ENCODE results near the gene RBM47.
"Not testable (repeated sequence)": the region's sequence is repeated elsewhere in the genome, so short reads cannot be mapped to it uniquely, and the experiment has no call there.

Gene RBM47

GRCh38 chr4:40403081-40403480 lies 226.6 kb downstream of the RBM47 start:
- no peak for DNase-seq

DNA sequence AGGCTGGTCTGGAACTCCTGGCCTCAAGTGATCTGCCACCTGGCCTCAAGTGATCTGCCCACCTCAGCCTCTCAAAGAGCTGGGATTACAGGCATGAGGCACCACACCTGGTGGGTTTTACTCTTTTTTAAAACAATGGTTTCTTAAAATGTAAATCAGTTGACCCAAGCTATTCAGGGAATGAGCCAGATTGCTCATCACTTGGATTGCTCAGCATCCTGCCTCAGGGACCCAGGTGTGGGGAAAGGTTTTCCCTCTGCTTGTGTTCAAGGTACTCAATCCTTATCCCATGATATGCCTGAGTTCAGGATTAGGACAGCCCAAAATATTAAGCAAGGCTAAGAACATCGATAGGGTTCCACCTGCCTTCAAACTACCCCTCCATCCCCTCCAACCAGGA lies 227.1 kb downstream of the RBM47 start:
- DNase-seq = no peak

DNA sequence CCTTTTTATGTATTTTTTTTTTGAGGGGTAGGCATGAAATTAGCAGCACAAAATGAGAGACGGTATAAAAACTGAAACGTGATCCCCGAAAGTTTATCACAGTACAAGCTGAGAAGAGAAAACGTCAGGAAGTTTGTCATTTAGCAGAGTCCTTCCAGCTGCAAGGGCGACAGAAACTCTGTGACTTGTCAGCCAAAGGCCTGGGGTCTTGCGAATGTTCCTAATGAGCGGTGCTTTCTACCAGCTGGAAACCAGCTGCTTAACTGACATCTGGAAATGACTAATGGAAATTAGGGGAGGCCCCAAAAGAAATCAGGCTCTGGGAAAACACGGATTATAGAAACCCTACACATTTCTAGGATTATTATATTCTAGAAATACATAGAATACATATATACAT lies 228.0 kb downstream of the RBM47 start:
- DNase-seq = no peak

DNA sequence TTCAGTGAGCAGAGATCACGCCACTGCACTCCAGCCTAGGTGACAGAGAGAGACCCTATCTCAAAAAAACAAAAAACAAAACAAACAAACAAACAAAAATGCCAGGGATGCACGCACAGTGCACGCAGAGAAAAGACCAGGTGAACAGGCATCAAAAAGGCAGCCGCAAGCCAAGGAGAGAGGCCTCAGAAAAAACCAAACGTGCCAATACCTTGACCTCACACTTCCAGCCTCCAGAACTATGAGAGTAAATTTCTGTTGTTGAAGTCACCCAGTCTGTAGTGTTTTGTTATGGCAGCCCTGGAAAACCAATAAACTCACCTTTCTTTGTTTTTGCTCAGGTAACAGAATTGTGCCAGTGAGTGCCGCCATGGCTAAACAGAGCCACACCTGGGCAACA lies 228.6 kb downstream of the RBM47 start:
- DNase-seq = no peak

GRCh38 chr4:40399578-40399977 lies 230.1 kb downstream of the RBM47 start:
- DNase-seq = no peak

- DNase-seq = no peak
These were observed 233.5 kb downstream of the RBM47 start for GRCh38 chr4:40395908-40396793.

DNA sequence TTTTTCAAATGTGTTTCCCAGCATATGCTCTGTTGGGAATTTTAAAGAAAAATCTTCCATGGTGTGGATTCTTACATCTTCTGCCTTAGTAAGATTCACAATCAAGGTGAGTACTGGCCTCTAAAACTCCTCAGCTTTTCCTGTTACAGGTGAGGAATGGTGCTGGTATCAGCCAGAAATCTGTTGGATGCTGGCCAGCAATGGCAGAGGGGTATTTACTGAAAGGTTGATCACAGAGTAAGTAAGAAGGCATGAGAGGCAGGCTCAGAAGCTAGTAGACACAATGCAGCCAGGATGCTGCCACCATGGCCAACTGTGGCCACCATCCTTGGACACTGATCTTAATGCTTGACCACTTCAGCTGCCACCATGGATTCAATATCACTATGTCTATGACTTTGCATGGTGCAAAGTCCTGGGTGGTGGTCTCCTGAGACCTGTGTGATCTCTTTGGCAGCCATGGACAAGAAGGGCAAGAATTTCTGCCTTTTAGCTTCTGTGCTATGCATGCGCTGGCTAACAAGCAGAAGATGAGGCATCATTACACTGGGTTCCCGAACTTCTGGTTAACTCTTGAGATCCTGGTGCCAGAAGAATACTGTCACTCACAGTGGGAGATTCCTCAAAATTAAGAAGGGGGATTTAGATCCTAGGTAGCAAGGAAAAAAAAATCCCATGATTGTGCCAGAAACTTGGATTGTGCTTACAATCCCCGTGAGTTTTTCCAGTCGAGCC lies 234.3 kb downstream of the RBM47 start:
- DNase-seq = no peak

- DNase-seq = peak in 1 of 2 donors; percentile 30
These were observed 235.4 kb downstream of the RBM47 start for GRCh38 chr4:40394236-40394635.

- not testable (repeated sequence) for DNase-seq
These were observed 237.4 kb downstream of the RBM47 start for GRCh38 chr4:40392241-40392640.

DNA sequence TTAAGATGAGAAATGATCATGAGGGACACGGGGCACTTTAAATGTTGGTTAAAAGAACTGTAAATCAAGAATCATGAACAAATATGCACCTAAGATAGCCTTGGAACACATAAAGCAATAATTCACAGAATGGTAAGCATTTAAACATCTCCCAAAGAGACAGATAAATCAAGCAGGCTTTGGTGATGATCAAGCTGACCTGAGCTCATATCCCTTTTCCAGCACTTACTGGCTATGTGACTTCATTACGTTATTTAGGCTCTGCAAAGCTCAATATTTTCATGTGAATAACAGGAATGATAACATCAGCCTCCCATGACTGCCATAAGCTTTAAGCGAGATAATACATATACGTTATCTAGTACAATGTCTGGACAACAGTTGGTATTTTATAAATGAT lies 239.7 kb downstream of the RBM47 start:
- DNase-seq = no peak

- no peak for DNase-seq
These were observed 241.4 kb downstream of the RBM47 start for GRCh38 chr4:40388239-40388638.

GRCh38 chr4:40380647-40381046 lies 249.0 kb downstream of the RBM47 start:
- DNase-seq = no peak

GRCh38 chr4:40379248-40379647 lies 250.4 kb downstream of the RBM47 start:
- DNase-seq = no peak

GRCh38 chr4:40378619-40379018 lies 251.0 kb downstream of the RBM47 start:
- no peak for DNase-seq

DNA sequence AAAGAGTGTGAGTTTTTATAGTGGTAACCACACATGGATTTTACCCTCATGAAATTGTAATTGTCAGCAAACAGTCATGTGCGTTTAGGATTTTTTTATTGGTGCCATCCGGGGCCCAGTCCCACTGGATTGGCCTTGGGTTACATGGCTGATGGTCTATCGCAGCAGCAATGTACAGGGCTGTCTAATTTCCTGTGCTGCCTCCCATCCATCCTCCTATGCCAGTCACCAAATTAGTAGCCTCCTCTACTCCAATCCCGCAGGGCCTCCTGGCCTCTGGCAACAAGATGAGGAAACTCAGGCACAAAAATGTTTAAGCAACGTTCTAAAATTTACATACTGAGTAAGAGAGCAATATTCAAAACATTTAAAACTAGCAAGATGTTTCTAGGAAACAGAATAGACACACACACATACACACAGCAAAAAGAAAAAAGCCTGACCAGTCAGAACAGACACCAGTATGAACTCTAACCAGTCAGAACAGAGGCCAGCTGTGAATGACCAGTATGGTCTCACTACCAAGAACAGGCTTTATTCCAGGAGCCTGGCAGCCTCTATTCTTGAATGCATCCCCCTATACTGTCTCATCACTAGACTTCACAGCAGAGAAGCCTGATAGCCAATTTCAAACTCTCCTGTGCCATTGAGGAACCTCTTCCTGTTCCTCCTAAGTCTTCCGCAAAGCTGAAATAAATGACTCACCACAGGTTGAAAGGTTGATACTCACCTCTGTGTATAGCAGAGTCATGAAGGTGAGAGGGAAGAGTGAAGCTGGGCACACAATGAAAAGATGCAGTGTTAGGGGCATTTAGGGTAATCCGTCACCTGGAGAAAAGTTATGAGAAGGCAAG lies 251.9 kb downstream of the RBM47 start:
- DNase-seq = no peak

DNA sequence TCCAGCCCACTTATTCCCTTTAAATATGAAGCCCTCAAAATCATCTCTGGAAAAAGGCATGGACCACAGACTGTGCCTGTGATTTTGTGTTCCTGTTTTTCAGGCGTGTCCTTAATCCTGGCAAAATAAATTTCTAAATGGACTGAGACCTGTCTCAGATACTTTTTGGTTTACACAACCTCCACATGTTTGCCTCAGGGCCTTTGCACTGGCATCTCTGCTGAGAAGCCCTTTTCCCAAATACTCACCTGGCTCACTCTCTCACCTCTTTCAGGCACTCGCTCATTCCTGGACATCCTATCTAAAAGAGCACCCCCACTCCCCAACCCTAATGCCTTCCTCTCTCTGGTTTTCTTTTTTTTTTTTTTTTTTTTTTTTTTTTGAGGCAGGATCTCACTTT lies 254.0 kb downstream of the RBM47 start:
- DNase-seq = no peak

DNA sequence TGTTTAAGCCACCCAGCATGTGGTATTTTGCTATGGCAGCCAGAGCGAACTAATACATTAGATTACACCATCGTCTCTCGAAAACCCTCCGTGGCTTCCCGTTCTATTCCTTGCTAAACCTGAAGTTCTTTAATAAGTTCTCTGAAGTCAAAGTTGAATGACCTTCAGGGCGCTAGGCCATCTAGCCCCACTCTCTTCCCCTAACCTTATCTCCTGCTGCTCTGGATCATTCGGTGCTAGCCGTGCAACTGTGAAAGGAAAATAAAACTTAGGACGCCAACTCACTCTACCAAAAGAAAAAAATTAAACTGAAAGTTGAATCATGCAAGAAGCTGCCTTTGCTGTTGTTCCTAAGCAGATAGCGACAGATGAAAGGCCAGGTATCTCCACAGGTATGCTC lies 254.6 kb downstream of the RBM47 start:
- DNase-seq = no peak

- peak; percentile 28 to 71 for DNase-seq
These were observed 256.0 kb downstream of the RBM47 start for GRCh38 chr4:40373636-40374035.
